HG03045 (cell line): ENCODE results near the gene PAIP2.
A peak's percentile ranks its signal among the peaks of the same experiment; 100 is the strongest.
"Not testable (repeated sequence)": the region's sequence is repeated elsewhere in the genome, so short reads cannot be mapped to it uniquely, and the experiment has no call there.

Experiments used
- ATAC-seq: cut with Tn5 transposase; IDR thresholded peaks from one replicate; pipeline ENCODE4 v1.9.1; 2021; ENCODE audit warnings: mild to moderate bottlenecking, moderate library complexity; ENCODE audit not compliant: unreplicated experiment

The PAIP2 gene

DNA sequence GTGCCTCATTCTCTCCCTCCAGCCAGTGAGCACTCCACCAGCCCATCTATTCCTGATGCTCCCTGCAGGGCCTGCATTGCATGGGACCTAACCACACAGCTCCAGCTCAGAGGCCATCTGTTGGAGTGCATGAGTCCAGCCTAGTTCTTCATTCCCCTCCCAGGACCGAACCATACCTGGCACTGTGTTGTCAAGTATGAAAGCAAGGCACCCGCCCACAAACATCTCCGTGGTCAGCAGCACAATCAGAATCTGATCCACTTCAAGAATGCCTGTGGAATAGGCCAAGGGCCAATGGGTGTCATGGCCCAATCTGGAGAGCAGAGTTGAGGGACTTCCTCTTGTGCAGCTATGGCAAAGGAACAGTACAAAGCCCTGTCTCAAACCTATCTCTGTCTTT lies 35.6 kb downstream of the PAIP2 start:
- no peak for ATAC-seq

DNA sequence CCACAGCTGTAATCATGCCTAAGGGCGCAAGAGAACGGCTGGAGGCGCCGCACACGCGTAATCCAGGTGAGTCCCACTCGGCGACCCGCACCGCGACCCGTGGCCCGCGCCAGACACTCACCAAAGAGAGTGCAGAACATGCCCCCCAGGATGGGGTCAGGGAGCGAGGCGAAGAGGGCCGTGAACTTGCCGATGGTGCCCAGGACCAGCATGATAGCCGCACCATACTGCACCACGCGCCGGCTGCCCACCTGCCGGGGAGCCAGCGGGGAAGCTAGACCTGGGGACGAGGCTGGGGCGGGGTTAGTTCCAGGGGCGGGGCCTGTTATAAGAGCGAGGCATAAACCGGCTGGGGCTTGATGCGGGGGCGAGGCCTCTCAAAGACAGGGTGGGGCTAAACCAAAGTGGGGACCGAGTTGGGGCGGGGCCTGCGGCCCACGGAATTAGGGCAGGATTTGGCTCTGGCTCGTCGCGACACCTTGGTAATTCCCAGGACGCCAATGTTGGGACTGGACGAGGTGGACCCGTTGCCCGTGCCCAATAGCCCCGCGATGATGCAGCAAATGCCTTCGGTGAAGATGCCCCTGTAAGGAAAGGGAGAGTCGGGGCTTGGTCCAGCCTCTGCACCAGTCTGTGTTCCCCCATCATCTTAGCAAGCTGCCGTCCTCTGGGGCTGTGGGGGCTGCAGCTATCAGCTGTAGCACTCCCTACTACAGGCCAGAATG lies 36.6 kb downstream of the PAIP2 start:
- no peak for ATAC-seq

DNA sequence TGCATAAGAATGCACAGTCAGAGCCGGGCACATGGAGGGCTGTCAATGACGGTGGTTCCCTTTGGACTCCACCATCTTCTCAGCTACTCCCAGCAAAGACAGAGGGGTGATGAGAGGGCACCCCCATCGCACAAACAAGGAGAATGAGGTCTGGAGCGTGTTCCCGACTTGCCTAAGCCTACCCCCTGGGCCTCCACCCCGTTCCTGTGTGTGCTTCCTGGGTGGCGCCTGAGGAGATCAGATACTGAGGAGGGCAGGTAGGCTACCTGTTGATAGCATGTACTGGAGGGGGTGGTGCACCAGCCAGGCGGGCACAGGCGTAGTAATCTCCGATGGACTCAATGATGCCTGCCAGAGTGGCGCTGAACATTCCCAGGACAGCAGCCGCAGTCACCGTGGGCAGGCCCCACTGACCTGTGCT lies 37.3 kb downstream of the PAIP2 start:
- no peak for ATAC-seq

DNA sequence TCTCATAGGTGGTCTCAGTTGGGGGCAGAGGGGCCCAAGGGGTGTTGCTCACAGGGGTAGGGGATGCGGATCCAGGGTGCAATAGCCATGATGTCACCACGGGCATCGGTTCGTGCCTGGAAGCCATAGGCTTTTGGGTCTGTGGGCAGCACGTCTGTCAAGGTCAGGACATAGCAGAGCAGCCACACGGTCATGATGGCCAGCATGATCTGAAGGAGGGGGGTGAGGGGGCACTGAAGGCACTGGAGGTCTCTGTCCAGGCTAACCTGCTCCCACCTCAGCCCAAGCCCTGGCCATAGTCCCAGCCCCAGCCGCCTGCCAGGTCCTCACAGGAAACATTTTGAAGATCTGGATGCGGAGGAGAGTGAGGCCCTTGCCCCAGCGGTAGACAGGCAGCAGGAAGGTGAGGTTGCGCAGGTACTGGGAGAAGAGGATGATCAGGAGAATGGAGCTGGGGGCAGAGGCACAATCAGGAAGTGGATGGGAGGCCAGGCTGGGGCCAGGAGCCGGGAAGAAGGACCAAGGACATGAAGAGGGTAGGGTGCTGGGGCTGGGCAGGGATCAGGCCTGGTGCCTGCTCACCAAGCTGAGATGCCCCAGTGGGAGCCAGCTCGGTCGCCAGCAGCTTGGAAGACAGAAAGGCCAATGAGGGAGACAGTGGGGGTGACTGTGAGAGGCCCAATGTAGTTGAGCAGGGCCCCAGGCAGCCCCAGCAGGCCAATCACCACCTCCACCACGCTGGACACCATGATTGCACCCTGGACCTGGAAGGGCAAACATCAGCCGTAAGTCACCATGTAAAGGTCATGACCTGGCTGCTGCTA lies 38.2 kb downstream of the PAIP2 start:
- no peak for ATAC-seq

DNA sequence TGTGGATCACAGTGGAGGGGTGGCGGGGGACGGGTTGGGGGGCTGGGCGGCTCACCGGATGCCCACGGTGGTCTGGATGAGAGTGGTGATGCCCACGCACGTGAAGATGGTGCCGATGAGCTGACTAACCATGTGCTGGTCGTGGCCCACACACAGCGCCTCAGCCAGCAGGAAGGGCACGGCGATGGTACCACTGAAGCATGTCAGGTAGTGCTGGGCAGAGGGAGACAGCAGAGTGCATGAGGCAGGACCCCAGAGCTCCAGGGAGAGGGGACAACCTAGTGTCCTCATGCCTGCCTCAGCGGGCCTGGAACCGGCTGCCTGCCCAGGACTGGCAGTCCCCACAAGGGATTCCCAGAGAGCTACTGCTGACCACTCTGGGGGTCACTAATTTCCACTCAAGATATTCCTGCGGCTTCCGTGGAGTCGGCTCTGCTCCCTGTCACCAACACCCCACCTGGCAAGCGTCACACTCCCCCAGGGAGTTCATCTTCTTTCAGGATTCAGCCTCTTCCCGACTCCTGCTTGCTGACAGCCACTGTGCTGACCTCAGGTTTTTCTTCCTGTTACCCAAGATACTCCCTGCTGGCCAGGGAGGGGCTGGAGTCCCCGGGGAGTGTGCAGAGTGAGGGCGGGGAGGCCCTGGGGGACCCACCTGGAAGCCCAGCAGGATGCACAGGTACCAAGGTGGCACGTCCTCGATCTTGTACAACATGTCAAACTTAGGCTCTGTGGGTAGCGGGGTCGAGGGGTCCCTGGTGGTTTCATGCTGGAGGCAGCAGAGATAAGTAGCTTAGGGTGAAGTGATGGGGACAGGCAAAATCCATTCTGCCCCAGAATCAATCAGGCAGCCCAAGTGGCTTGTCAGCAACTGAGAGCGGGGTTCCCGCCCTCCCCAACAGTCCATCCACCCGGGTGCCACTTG lies 40.4 kb downstream of the PAIP2 start:
- ATAC-seq, result no peak

DNA sequence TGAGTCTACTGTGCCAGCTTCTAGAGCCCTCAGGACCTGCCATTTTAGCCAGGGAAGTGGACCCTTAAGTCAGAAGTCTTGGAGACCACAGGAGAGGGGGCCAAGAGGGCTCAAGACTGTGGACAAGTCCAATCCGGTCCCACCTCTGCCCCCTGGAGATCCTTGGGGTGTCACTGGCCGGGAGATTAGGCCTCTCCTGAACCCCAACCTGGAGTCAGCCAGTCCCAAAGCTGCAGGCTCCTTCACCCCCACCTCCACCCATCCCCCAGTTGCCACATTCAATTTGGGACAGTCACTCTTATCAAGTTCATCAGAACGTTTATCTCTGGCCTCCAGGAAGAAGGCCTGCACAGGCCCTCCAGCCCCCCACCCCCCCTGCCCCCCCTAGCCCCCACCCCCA lies 41.2 kb downstream of the PAIP2 start:
- ATAC-seq, result no peak

DNA sequence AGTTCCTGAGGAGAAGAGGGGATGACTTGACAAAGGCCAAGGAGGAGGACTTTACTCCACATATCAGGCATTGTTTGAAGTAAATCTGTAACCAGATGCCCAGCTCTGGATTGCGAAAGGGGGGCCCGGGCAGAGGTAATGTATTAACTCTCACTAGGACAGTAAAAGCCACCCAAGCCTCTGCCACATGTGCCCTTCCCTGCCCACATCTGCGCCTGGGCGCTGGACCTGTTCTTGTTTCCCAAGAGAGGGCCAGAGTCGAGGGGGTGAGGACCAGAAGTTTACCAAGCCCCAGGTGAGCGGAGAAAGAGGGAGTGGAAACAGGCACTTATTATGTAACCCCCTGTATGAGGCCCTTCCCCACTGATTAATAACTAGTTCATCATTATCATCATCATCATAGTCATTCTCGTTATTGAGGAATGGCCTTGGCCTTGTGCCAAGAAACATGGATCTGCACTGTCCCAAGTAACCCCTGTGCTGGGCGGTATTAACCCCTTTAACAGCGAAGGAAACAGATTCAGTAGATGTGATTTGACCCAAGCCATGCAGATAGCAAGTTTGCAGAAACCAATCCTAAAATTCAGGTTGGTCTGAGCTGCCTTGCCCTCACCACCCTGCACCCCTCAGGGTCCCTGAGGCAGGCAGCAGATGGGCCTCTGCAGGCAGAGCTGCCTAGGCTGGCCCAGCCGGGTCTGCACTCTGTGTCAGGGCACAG lies 41.8 kb downstream of the PAIP2 start, which contains the start of gene SLC23A1:
SLC23A1 (minus strand) TSS at position 23 of the 718 bp plus-strand sequence. CDS start 44 bp downstream, outside the sequence.
- ATAC-seq, result no peak

DNA sequence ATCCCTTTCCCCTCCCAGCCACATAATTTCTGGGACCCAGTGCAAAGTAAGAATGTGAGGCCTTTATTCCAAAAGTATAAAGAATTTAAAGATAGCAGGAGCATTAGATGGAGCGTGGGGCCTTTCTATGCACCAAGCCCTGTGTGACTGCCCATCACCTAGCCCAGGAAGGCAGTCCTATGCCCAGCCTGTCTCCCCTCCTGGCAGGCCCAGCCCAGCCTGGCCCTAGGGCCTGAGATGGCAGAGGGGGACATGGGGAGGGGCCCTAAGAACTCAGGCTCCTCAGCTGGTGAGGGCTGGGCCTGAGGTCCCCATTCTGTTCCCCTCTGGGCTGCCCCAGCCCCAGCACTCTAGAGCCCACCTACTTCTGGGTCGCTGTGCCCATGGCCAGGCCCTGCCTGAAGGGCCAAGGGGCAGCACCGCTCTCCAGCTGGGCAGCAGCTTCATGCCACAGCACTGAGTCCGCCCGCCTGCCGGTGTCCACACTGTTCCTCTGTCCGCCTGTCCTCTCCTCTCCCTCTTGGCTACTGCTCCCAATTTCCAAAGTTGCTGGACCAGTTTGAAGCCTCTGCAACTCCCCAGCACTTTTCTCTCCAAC lies 42.4 kb downstream of the PAIP2 start:
- ATAC-seq, result no peak

DNA sequence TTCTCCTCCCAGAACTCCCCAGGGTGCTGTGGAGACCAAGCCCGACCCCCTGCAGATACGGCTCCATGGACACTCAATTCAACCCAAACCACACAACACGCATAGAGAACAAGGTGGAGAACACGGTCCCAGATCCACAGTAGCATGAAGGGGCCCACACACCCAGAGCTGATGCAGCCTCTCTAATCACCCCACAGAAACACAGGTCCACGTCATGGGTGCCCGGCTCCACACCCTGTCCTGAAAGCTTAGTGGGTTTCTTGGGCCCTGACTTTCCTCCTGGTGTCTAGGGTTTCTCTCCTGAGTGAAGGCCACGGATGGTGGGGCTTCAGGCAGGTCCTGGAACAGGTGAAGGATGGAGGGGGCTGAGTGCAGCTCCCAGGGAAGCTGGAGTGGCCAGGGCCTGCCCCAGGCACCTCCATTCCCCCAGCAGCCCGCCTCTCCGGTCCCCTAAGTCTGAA lies 43.0 kb downstream of the PAIP2 start:
- ATAC-seq, result no peak

DNA sequence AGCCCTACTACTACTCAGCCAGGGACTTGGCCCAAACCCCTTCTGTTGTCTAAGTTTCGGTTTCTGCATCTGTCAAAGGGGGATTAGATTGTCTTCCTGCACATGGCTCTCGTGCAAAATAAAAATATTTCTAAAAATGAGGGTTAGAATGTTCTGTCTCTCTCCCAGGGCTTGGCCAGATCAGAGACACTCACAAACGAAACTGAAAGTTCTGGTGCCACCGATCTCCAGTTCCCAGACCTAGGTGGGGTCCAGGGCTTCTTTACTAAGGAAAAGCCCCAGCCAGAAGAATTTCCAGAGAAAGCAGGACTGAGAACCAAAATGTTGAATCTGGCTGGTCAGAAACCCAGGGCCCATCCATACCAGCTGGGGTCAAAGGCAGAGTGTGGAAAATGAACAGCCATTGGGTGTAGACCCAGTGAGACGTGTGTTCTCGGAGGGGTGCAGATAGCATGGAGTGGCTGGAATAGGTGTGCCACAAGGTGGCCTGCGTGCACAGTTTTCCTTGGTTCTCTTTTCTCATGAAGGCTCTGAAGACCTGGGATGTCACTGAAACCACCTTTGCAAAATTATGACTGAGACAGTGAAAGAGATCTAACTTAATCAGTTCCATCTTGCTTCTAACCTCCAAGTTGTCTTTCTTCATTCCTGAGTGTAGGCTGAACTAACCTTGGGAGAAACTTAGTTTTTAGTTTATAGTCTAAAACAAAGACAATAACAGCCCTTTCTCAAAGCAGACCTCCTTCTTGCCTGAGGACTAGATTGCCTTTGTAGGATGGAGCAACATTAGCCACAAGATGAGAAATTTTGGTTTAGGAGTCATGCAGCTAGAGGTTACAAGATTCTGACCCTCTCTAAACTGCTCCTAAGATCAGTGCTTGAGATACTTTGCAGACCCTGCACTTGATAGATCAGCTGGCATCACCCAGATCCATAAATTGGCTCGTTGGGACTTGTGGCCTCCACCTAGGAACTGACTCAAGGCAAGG lies 43.7 kb downstream of the PAIP2 start:
- no peak for ATAC-seq

DNA sequence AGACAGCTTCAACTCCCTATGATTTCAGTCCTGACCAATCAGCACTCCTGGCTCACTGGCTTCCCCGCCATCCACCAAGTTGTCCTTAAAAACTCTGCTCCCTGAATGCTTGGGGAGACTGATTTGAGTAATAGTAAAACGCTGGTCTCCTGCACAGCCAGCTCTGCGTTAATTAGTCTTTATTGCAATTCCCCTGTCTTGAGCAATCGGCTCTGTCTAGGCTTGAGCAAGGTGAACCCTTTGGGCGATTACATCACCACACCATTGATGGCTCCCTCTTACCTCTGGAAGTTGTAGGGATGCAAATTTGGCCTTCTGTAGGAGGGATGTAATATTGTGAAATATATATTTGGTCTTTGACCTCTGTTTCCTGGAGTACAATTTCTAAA lies 44.4 kb downstream of the PAIP2 start:
- no peak for ATAC-seq

DNA sequence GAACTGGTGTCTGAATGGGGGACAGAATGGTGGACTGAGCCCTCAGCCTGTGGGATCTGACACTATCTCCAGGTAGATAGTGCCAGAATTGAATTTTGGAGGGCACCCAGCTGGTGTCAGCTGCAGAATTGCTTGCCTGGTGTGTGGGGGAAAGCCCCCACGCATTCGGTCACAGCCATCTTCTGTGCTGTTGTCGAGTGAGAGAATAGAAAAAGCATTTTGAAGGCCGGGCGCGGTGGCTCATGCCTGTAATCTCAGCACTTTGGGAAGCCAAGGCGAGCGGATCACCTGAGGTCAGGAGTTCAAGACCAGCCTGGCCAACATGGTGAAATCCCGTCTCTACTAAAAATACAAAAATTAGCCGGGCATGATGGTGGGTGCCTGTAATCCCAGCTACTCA lies 45.3 kb downstream of the PAIP2 start:
- ATAC-seq, result not testable (repeated sequence)

DNA sequence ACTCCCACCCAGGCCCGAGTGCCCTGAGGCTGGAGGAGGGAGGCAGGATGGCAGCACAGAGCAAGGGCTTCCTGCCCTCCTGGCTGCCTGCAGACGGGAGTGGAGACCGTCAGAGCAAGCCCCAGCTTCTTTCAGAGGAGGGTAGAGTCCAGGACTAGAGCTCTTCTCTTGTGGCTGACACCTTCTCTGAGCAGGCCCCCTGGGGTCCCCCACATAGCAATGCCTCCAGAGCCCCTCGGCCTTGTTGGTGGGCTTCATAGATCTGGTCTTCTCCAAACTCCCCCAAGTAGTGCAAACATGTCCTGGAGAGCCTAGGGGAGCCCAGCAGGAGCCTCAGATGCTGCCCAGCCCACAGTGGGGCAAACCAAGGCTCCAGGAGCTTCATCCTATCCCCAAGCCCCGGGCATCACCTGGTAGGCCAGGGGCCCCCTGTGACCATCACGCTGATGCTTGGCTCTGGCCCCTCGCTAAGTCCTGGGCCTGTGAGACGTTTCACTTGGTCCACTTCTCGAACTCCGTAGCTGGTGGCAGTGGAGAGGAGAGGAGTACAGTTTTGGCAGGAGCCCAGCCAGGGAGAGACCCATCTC lies 46.0 kb downstream of the PAIP2 start:
- no peak for ATAC-seq

DNA sequence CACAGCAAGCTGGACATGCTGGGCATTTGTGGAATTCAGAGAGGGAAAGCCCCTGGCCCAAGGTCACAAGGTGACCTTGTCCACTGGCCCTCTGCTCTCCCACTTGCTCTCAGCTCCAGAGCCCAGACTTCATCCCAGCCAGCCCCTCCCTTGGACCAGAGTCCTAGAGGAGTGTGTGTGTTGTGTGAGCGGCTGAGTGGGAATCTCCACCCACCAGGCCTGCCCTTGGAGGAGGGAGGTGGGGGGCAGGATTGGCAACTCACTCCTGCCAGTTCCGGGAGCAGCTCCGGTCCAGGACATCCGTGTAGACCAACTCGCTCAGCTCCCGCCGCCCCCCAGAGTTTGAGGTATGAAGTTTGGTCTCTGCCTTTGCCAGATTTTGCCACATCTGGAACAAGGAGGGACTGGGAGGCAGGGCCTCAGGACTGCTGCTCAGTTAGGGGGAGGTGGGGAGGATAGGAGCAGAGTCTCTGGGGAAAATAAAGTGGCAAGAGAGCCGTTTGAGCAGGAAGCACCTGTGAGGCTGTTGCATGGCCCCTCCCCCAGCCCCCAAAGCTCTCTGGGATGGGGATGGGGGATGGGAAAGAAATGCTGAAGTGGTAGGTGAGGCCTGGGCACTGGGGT lies 46.7 kb downstream of the PAIP2 start:
- ATAC-seq, result no peak

DNA sequence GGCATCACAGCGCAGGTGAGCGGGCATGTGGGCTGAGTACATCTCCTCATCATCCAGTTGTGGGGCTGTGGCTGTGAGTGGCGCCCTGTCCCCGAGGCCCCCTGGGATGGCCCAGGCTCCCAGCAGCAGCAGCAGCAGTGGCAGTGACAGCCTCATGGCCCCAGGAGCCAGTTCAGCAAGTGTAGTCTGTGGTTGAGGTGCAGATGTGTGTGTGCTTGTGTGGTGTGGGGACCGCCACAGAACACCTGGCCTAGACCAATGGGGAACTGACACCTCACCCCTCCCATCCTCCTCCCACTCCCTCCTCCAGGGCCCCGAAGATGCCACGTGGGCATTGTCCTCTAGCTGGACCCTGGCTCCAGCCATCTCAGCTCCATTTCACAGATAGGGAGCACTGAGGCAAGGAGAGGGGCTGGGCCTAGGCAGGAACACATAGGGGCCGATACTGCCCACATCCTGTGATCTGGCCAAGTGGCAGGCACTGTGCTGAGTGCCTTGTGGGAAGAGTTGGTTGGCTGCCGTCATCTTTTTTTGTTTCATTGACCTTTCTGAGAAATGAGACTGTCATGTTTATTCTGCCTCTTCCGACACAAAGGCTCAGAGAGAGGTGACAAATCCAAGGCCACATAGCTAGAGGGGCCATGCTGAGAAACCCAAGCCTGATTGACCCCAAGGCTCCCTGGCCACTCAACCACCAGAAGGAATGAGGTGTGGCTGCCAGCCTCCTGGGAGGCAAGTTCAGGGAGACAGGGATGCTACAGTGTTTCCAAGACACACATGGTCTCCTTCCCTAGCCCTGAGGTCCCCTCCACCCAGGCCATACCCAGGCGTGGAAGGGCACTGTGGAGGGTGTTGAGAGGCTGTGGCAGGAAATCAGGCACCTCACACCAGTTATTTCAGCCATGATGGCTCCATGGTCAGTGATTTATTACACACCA lies 48.3 kb downstream of the PAIP2 start, which contains the start of gene MZB1:
MZB1 (minus strand) TSS at position 213 of the 938 bp plus-strand sequence; CDS start at position 156, 57 bp downstream.
- peak; percentile 32 for ATAC-seq

DNA sequence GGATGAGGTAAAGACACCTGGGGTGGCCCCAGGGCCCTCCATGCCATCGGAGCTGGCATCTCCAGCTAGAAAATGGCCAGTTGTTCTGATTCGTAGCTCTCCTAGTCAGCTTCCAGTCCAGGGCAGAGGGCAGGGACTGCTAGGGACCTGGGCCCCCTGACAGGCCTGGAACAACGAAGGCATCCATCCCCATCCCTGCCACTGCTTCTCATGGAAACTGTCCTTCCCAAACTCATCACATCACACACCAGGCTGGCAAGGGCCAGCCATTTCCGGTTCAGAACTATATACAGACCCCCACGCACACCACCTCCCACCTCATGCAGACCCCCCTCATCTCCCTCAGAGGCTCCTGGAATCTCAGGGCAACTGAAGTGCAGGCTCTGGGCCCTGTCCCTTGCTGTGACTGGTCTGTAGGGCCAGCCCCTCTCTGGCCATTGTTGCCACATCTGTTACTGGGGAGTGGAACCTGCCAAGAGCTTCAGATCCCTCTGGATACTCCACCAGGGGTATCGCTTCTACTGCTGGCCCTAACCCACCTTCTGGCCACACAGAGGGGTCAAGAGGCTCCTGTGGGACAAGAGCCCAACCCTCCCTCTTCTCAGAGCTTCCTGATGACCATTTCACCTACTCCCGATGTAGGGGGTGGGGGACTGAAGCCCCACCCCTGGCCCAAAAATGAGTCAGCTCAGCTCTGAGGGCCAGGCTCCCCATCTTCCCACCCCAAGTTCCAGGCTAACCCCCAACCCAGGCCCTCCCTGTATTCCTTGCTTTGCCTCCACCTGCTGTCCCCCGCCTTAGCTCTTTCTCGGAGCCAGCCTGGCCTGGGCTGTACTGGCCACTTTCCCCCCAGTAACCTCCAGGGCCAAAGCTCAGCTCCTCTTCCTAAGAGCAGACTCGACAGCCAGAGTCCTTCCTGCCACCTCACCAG lies 49.2 kb downstream of the PAIP2 start:
- no peak for ATAC-seq
